CD1c-positive myeloid dendritic cell (primary cell): Measurements from ENCODE around the gene TMEM203.
"Not testable (repeated sequence)": the region's sequence is repeated elsewhere in the genome, so short reads cannot be mapped to it uniquely, and the experiment has no call there.

ENCODE experiments used
- DNase-seq: peaks from one replicate; pipeline ENCODE4 v3.0.0-alpha.2; 2016; ENCODE audit errors: extremely low spot score

The TMEM203 gene

DNA sequence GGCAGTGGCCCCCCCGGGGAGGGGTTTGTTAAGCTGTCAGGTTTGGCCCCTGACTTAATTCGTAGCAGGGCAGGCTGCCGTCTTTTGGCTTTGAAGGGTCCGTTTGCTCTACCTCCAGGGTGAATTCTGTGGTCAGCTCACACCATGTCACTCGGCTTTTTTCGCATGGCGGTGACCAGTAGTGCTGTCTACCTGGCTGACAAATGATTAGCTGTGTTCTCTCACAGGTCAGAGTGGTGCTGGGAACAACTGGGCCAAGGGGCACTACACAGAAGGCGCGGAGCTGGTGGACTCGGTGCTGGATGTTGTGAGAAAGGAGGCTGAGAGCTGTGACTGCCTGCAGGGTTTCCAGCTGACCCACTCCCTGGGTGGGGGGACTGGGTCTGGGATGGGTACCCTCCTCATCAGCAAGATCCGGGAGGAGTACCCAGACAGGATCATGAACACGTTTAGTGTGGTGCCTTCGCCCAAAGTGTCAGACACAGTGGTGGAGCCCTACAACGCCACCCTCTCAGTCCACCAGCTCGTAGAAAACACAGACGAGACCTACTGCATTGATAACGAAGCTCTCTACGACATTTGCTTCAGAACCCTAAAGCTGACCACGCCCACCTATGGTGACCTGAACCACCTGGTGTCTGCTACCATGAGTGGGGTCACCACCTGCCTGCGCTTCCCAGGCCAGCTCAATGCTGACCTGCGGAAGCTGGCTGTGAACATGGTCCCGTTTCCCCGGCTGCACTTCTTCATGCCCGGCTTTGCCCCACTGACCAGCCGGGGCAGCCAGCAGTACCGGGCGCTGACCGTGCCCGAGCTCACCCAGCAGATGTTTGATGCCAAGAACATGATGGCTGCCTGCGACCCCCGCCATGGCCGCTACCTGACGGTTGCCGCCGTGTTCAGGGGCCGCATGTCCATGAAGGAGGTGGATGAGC is 37.1 kb upstream of the TMEM203 start:
- no peak for DNase-seq

DNA sequence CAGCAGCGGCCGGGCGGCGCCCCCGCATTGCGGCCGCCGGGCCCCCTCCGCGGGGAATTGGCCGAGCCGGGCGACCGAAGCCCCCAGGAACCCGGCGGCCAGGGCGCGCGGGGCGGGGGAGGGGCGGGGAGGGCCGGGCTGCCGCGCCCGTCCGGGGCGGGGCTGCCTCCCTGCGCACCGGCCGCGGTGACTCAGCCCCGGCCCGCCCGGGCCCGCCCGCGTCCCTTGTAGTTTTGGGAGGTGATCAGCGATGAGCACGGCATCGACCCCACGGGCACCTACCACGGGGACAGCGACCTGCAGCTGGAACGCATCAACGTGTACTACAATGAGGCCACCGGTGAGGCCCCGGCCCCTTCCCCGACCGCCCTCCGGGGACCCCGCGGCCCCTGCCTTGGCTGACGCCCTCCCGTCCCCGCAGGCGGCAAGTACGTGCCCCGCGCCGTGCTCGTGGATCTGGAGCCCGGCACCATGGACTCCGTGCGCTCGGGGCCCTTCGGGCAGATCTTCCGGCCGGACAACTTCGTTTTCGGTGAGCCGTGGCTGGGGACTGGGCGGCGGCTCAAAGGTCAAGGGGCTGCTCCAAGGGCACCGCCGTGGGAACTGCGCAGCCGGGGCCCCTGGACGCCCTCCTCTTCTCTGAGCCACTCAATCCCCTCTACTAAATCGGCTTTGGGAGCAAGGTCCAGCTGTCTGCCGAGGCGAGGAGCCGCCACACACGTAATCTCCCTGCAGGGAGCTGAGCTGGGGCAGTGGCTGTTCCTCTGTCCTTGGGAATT is 36.2 kb upstream of the TMEM203 start:
- DNase-seq = no peak

DNA sequence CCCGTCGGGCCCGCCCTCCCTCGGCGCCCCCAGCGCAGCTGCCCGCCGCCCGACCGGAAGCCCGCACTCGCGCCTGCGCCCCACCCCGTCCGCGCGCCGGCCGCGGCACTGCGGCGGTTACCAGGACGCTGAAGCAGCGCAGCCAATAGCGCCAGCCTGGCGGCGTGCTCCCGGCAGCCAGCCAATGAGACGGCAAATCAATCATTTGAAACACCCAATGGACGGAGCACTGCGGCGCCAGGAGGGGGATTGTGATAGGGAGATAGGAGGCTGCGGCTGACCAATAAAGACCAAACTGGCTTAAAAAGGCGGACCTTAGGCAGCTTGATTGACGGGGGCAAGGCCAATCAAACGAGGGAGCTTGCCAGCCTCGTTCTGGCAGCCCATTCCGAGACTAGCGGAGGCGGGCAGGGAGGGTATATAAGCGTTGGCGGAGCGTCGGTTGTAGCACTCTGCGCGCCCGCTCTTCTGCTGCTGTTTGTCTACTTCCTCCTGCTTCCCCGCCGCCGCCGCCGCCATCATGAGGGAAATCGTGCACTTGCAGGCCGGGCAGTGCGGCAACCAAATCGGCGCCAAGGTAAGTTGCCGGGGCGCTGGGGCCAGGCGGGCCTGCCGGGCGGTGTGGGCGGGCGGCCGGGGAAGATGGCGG is 35.5 kb upstream of the TMEM203 start, which contains the start of gene TUBB4B:
TUBB4B (plus strand) TSS at position 447 of the 649 bp plus-strand sequence; CDS start at position 521, 74 bp downstream.
- peak; percentile 99 for DNase-seq

DNA sequence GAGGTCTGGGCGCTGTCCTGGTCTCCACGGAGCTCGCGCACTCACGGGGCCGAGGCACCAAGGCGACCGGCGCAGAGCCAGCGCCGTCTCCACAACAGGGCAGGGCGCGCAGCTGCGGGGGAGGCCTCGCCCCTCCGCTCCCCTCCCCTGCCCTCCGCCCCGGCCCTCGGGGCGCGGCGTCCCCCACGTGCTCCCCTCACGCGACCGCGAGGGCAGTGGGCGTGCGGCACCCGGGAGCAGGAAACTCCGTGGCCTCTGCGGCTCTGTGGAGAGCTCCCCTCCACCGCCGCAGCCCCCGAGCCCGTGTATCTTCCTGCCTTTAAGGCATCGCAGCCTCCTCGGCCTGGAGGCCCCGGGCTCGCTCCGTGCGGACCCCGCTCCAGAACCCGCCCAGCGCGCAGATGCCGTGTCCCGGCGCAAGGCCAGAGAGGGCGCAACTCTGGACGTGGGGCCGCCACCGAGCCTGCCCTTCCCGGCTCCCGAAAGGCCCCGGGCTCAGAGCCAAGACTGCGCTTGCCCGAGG is 34.9 kb upstream of the TMEM203 start:
- peak; percentile 87 for DNase-seq

DNA sequence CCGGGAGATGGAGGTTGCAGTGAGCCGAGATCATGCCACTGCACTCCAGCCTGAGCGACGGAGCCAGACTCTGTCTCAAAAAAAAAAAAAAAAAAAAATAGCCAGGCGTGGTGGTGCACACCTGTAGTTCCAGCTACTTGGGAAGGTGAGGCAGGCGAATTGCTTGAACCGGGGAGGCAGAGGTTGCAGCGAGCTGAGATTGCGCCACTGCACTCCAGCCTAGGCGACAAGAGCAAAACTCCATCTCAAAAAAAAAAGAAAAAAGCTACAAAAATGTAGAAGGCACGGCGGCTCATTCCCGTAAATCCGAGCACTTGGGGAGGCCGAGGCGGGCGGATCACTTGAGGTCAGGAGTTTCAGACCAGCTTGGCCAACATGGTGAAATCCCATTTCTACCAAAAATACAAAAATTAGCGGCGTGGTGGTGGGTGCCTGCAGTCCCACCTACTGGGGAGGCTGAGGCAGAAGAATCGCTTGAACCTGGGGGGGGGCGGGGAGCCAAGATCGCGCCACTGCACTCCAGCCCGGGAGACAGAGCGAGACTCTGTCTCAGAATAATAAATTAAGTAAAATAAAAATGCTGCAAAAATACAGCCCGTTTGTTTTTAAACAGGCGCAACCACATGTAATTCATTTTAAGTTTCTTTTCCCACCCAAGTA is 34.2 kb upstream of the TMEM203 start:
- not testable (repeated sequence) for DNase-seq

DNA sequence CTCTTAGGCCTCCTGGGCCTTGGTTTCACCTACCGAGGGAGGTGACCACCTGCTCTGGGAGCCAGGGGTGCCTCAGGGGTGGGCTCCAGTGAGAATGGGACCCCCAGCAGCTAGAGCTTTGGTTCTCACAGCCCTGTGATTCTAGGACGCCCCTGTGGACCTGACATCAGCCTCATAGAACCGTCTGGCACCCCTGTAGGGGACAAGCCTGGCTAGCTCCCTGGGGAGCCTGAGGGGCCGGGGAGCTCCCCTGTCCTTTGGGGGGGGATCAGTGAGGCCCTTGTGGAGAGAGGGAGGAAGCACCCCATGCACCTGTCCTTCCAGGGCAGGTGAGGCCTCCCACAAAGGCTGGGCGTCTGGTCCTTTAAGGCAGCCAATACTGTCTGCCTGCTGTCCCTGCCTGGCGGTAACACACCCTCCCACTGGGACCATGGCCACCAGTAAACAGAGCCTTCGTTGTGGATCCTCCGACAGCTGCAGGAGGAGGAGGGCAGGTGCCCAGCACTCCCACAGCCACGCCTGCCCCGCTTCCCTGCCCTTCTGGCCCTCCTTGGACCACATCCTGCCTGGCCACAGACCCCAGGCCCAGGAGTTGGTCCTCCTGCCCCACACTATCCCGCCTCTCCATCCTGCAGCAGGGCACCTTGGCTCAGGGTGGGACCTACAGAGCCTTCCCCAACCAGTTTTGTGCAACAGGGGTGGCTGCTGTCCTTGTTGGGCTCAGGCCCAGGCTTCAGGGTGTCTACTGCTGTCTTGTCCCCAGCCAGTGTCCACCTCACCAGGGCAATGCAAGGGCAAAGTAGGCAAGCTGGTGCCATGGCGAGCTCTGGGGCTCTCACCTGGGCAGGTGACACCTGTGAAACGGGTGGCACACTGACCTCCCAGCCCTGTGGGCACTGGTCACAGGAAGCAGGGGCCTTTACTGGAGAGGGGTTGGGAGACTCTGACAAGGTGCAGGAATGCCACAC is 32.6 kb upstream of the TMEM203 start:
- no peak for DNase-seq

DNA sequence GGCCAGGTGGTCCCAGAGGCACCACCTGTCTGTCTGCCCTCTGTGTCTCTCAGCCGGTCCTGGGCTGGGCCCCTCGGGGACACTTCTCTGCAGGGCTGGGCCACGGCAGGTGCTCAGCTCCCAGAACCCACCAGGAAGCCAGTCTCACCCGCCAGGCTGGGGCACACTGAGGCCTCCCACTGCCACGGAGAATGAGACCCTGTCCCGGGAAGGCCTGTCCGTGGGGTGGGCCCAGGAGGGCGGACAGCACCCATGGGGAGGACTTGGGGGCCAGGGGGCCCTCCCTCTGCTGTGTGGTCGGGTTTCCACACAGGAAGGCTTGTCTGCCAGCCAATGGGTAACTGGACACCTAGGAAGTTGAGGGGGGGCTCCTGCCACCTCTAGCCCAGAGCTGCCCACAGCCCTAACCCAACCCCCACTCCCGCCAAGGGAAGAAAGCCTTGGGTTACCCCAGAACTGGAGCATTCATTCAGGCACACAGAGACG is 31.5 kb upstream of the TMEM203 start:
- no peak for DNase-seq

DNA sequence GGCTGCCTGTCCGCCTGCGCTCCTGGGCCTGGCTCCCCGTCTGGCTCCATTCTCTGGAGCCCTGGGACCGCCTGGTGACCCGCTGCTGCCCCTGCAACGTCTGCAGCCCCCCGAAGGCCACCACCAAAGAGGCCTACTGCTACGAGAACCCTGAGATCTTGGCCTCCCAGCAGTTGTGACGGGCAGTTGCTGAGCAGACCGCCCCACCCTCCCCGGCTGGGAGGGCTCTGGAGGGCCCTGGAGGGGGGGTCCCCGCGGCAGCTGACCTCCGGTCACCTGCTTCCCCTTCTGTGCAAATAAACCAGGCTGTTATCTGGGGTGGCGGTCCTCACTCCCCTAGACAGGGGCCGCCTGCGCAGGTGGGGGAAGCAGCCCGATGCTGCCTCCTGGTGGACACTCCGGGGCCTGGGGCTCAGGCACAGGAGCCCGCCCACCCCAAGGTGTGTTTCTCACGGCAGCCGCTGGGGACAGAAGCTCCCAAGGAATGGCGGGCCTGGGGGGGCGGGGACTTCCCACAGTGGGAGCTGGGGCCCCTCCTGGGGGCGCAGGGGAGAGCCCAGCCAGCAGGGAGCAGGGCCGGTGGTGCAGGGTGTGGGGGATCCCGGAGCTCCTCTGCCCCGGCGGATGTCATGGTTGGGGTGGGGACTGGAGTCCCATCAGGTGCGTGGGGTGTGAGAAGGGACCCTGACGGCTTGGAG is 30.9 kb upstream of the TMEM203 start:
- peak; percentile 93 for DNase-seq

DNA sequence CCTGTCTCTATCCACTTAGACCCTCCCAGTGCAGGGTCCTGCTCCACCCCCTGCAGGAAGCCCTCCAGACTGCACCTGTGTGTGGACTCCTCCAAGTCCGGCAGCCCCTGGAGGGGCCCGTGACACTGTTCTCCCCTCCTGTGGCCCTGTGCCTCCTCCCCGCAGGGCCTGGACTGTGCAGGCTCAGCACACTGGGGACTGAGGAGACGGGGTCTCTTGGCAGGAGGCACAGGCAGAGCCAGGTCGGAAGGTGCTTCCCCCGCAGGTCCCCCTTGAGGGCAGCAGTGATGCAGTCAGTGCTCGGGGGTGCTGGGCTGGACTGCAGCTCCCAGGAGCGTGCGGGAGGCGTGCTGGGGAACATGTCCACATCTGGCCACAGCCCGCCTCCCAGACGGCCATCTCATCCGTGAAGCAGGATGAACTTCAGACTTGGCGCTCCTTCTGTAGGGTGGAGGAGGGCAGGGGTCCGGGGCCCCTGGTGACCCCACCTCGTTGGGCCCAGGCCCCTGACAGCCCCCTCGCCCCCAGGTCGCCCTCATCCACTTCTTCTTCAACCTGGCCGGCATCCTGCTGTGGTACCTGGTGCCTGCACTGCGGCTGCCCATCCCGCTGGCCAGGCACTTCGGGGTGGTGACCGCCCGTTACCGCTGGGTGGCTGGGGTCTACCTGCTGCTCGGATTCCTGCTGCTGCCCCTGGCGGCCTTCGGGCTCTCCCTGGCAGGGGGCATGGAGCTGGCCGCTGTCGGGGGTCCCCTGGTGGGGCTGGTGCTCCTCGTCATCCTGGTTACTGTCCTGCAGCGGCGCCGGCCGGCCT is 30.2 kb upstream of the TMEM203 start:
- DNase-seq = no peak

DNA sequence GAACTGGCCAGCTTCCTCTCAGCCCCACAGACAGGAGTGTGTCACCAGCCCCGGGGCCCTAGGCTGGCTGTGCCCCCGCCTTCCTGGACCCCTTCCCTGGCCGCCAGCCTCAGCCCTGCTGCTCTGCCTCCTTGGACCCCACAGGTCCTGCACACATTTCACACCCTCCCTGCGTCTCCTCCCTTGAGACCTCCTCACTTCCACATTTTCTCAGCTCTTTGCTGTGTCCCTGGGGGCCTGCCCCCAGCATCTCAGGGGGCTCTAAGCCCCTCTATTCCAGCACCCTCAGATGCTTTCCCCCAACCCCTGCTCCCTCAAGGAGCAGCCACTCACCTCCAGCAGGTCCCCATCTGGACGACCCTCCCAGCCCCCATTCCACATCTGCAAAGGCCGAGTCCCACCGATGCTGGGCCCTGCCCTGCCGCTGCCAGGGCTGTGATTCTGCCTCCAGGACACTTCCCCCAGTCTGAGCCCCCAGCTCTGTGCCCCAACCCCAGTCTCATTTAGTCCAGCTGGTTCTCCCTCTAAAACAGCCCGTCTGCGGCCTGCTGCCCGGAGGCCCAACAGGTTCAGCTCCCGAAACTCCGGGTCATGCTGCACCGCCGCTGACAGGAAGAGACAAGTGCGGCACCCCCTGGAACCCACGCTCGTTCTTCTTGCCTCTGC is 29.4 kb upstream of the TMEM203 start:
- DNase-seq = no peak

DNA sequence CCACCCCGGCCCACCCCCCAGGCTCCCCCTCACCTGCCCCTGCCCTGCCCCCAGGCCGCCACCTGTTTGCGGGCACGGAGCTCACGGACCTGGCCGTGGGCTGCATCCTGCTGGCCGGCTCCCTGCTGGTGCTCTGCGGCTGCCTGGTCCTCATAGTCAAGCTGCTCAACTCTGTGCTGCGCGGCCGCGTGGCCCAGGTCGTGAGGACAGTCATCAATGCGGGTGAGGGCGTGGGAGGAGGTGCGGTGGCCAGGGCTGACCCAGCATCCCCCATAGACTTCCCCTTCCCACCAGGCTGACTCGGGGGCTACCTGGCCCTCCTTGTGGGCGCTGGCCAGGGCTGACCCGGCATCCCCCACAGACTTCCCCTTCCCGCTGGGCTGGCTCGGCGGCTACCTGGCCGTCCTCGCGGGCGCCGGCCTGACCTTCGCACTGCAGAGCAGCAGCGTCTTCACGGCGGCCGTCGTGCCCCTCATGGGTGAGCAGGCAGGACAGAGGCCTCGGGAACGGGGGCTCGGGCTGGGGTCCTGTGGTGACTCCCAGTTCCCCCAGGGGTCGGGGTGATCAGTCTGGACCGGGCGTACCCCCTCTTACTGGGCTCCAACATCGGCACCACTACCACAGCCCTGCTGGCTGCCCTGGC is 28.7 kb upstream of the TMEM203 start:
- DNase-seq = no peak

DNA sequence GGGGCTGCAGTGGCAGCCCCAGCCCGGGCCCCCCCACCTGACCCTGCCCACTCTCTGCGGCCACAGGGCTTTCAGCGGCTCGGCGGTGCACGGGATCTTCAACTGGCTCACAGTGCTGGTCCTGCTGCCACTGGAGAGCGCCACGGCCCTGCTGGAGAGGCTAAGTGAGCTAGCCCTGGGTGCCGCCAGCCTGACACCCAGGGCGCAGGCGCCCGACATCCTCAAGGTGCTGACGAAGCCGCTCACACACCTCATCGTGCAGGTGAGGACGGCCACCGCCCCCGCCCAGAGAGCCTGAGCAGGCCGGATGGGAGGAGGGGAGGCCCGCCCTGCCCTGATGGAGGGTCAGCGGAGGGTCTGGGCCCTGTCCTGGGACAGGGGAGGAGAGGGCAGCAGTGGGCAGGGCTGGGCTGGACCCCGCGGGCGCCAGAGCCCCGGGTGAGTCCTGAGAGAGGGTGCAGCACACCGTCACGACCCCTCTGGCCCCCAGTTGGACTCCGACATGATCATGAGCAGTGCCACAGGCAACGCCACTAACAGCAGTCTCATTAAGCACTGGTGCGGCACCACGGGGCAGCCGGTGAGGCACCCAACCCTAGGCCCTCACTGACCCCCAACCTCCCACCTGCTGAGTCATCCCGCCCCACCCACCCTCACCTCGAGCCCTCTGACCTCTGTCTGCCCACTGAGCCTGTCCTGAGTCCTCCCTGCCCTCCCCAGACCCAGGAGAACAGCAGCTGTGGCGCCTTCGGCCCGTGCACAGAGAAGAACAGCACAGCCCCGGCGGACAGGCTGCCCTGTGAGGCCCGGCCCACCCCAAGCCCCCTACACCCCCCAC is 27.9 kb upstream of the TMEM203 start:
- no peak for DNase-seq

DNA sequence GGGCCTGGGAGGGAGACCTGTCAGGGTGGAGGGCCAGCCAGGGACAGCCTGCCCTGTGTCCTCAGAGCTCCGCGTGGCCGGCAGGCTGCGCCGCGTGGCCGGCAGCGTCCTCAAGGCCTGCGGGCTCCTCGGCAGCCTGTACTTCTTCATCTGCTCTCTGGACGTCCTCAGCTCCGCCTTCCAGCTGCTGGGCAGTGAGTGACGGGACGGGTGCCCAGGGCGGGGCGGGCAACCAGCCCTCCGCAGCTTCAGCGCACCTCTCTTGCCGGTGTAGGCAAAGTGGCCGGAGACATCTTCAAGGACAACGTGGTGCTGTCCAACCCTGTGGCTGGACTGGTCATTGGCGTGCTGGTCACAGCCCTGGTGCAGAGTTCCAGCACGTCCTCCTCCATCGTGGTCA is 27.1 kb upstream of the TMEM203 start:
- DNase-seq = no peak

DNA sequence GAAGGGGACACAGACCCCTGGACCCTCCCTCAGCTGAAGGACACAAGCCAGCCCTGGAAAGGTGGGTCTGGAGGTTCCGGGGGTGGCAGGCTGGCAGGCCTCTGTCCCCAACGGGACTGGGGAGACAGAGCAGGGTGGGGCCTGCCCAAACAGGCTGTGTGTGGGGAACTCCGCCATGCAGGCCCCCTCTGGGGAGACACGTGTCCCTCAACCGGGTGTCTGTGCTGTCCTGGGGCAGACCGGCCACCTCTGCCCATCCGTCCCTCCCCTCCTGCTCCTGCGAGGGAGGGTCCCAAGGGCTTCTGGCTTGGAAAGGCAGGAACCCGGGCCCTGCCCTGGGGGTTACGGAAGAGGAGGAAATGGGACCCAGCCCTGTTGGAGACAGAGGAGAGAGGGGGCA is 26.7 kb upstream of the TMEM203 start:
- DNase-seq = no peak

DNA sequence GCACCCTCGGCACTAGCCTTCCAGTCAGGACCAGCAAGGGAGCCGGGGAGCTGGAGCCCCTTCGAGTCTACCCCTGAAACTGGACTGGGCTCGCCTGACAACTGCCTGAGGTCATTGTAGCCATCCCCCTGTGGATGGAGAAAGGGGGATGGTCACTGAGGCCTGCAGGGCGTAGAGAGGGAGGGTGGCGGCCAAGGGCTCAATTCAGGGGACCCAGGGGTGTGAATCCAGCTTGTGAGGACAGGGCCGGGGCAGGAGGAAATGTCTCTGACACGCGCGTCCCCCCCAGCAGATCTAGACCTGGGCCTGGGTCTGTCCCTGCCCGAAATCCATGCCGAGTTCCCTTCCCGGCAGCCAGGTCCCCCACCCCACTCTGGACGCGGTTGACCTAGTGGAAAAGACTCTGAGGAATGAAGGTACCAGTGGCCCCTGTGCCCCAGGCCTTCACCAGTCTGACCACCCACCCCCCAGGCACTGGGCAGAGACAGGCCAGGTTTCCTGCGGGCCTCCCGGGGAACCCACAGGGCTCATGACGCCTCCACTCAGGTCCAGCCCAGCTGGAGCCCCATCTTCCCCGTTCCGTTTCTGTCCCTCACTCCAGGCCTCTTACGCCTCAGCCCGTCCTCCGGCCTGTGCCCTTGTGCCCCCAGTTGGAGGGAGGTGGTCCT is 26.1 kb upstream of the TMEM203 start:
- DNase-seq = no peak
